Thyroid gland (tissue), 4 donors: ENCODE measurements around the gene FAM124A.

Source experiments
- POLR2A ChIP-seq, 2 donors: fragments of 450-650 bp; IDR thresholded peaks; one replicate each; pipeline ENCODE4 v1.6.1; 2017; ENCODE audit warnings: antibody characterized with exemption in 2 of 2, mild to moderate bottlenecking in 2 of 2, moderate library complexity in 1 of 2
- TF ChIP-seq, protein P1 (sequence below), 6 experiments: fragments of 200-600 bp in 3 of 6; fragments of 450-650 bp in 3 of 6; sonication (generic) in 3 of 6; IDR thresholded peaks; one replicate each; pipeline ENCODE4 v1.5.1; 2016 to 2019; ENCODE audit warnings: antibody characterized with exemption in 6 of 6, mild to moderate bottlenecking in 2 of 6, inconsistent platforms in 1 of 6, moderate library complexity in 1 of 6

DNA sequence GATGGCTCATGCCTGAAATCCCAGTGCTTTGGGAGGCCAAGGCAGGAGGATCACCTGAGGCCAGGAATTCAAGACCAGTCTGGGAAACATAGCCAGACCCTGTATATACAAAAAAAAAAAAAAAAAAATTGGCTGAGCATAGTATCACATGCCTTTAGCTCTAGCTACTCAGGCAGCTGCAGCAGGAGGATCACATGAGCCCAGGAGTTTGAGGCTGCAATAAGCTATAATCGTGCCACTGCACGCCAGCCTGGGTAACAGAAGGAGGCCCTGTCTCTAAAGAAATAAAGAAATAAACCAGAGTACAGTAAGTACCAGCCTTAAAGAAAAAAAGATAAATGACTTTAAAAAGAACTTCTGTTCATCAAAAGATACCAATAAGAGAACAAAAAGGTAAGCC, 52.9 kb downstream of the FAM124A start:
- TF ChIP-seq, protein P1, sequence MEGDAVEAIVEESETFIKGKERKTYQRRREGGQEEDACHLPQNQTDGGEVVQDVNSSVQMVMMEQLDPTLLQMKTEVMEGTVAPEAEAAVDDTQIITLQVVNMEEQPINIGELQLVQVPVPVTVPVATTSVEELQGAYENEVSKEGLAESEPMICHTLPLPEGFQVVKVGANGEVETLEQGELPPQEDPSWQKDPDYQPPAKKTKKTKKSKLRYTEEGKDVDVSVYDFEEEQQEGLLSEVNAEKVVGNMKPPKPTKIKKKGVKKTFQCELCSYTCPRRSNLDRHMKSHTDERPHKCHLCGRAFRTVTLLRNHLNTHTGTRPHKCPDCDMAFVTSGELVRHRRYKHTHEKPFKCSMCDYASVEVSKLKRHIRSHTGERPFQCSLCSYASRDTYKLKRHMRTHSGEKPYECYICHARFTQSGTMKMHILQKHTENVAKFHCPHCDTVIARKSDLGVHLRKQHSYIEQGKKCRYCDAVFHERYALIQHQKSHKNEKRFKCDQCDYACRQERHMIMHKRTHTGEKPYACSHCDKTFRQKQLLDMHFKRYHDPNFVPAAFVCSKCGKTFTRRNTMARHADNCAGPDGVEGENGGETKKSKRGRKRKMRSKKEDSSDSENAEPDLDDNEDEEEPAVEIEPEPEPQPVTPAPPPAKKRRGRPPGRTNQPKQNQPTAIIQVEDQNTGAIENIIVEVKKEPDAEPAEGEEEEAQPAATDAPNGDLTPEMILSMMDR (IDR thresholded peaks at IDR 0.05) = no peak
- TF ChIP-seq POLR2A (IDR thresholded peaks at IDR 0.05) = no peak
